Left cardiac atrium (tissue), 4 donors: ENCODE measurements around the gene RAB11FIP4. TPM values are rescaled to one million over a fixed set of nuclear protein-coding genes. Genes with fewer than 3 reads are reported as not detected.

Experiments used
- ATAC-seq, 2 donors: fragments of 200-7000 bp; cut with Tn5 transposase; one replicate each; pipeline ENCODE4 v1.9.1; 2020; ENCODE audit warnings: mild to moderate bottlenecking in 2 of 2, moderate library complexity in 2 of 2
- DNase-seq: peaks from one replicate; pipeline ENCODE4 v3.0.0-alpha.2; 2020
- intact Hi-C, 2 donors: fragments of 100-400 bp; cut with DNase I; formaldehyde crosslinking; loops; one replicate each; pipeline versions ENCODE4 v1.14.1 to v1.15.1; 2022 to 2023
- total RNA-seq, 2 donors: library from RNA; stranded (reverse); fragmentation: NEBNext Ultra II Directional; extraction: Animal tissue kit (Norgen Biotek cat#: 25700); gene quantifications; one replicate each; pipeline ENCODE4 v1.2.1, GENCODE V29; 2021
- donor health status: DM: no; HTN: yes; CAD: no.
- donor health status: DM: no; HTN: yes; CAD: no; lungs with severe emphysema.
- donor health status: DM: yes; HTN: yes; CAD: no.
- donor health status: Dilated cardiomyopathy.

Gene RAB11FIP4
- total RNA-seq, 2 donors from 2014 or later = 3.1 to 6.1 TPM

DNA sequence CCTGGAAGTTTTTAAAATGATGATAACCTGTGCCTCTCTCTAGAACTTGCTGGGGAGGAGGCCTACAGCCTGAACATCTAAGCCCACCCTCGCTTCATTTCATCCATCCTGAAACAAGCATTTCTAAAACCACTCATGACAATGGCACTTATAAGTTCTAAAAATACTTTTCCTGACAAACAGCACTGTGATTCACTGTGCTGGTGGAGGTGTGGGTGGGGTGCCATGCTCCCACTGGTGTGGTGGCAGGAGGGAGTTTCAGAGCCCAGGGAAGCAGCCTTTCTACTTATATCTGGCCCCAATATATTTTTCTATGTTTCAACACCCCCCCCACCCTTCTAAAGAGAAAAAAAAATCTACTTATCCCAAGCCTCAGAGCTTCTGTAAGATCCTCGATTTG is 52.6 kb downstream of the RAB11FIP4 start:
- peak in 1 of 2 donors; percentile 59 for ATAC-seq
- no peak for DNase-seq
- intact Hi-C loops = loop anchor here in 1 of 2 donors (5.0 kb wide), 1 partner anchor 52 kb away; the partner anchor contains the start of gene RAB11FIP4

DNA sequence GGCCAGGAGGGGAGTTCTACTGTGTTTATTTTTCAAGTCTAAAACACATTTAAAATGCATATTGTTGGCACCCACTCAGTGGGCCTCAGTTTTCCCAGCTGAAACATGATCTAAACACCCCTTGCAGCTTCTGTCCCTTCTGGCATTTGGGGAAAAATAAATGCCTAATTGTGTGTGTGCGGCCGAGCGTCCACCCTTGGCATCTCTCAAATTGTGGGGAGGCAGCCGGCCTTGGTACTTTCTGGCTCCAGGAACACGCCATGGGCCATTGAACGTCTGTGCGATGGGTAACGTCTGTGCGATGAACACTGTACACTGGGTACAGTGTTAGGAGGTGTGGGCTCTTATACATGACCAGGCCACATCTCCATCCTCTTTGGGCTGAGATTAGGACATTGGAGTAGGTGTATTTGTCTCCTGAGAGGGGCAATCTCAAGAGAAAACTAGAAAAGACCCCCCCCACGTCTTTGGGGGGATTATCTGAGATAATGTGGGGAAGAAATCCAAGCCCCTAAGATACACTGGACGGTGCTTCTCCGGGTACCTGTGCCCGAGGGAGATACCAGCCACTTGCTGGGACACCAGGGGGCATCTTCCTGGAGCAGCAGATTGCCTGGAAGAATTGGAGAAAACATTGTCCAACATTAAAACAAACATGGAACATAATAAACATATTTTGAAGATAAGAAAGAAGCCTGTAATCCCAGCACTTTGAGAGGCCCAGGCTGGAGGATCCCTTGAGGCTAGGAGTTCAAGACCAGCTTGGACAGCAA is 54.9 kb downstream of the RAB11FIP4 start:
- ATAC-seq = no peak
- intact Hi-C loops = no loop called here
- no peak for DNase-seq

- no peak for DNase-seq
- intact Hi-C loops = no loop called here
Measured at GRCh38 chr17:31448467-31449077, 57.1 kb downstream of the RAB11FIP4 start.

GRCh38 chr17:31449111-31449510 is 57.6 kb downstream of the RAB11FIP4 start:
- intact Hi-C loops = no loop called here

More at GRCh38 chr17:31448467-31449077, 57.1 kb downstream of the RAB11FIP4 start:
- ATAC-seq = peak in 1 of 2 donors; percentile 41

GRCh38 chr17:31449746-31450145 is 58.3 kb downstream of the RAB11FIP4 start:
- no peak for DNase-seq
- intact Hi-C loops = no loop called here
- no peak for ATAC-seq

More at GRCh38 chr17:31449111-31449510, 57.6 kb downstream of the RAB11FIP4 start:
- DNase-seq (no peak), ATAC-seq (no peak)

DNA sequence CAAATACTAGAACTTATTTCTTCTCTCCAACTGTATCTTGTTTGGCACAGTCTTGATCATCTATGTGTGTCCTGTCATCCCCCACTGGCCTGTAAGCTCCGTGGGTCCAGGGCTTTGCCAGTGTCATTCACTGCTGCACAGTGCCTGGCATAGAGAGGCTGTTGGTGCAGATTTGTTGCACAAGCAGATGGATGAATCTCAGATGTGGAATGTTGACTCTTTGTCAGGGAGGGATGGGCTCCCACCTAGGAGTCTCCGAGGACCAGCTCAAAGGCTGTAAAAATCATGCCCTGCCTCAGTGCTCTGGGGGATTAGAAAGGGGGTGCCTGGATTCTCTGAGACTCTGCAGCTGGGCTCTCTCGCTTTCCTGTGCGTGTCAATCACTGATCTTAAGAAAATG is 60.6 kb downstream of the RAB11FIP4 start:
- ATAC-seq (no peak), DNase-seq (no peak)
- intact Hi-C loops = no loop called here

DNA sequence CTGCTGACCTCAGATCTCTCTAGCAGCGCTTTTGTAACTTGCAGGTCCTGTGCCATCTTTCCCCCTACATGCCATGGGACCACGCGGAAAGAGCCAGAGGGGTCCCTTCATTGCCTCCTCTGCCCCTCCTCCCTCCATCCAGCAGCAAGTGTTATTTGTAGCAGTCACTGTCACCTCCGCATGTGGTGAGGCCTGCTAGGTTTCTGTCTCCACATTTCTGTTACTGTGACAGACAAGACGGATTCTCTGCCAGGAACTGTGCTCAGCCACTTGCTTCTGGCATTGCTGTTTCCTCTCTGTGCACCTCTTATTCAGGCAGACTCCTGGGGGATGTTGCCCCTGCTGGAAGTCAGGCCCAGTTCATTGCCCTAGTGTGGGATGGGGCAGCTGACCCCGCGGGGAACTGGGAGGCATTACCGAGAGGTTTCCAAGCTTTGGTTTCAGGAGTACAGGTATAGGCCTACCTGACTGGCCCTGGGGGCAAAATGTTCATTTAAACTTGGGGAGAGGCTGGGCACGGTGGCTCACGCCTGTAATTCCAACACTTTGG is 61.2 kb downstream of the RAB11FIP4 start:
- intact Hi-C loops = no loop called here
- peak; percentile 58 to 77 for ATAC-seq
- DNase-seq = no peak

GRCh38 chr17:31453896-31454295 is 62.4 kb downstream of the RAB11FIP4 start:
- ATAC-seq = no peak
- intact Hi-C loops = no loop called here
- DNase-seq = no peak

DNA sequence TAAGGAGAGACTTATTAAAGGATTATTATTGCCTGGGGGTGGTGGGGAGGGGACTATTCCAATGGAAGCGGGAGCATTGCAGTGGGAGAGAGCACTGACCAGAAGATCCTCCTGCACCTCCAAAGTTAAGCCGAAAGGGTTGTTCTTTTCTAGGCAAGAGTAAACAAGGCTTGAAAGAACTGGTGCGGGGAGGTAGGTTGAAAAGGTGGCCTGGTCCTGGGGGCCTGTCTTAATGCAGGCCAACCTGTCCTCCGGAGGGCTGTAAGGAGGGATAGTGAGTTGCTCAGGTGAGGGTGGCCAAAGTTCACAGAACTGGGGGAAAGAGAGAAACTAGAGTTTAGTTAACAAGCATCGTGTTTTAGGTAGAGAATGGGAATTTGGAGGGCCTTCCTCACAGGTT is 65.3 kb downstream of the RAB11FIP4 start:
- intact Hi-C loops = no loop called here
- ATAC-seq (no peak), DNase-seq (no peak)

- no peak for DNase-seq
- intact Hi-C loops = no loop called here
- no peak for ATAC-seq
Measured at GRCh38 chr17:31457391-31458234, 66.1 kb downstream of the RAB11FIP4 start.

- ATAC-seq = no peak
- DNase-seq = no peak
- intact Hi-C loops = no loop called here
Measured at GRCh38 chr17:31458829-31459228, 67.4 kb downstream of the RAB11FIP4 start.

- ATAC-seq = no peak
- intact Hi-C loops = no loop called here
Measured at GRCh38 chr17:31459716-31460115, 68.2 kb downstream of the RAB11FIP4 start.

DNA sequence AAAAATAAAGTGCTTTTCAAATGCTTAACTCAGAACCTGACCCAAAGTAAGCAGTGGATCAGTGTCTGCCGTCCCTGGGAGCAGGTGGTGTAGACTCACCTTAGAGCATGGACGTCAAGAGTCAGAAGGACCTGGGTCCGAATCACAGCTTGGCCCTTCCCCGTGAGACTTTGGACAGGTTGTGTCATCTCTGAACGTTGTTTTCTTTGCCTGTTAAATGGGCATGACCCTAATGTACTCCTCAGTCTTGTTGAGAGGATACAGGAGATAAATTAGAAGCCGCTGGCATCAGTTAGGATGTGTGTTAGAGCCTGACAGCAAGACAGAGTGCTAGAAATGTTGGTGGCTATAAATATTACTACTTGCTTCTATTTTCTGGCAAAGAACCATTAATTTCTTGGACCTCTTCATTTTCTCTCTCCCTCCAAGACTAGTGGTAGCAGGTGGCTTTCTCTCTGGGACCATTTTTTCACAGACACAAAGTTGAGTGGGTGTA is 68.8 kb downstream of the RAB11FIP4 start:
- no peak for DNase-seq
- ATAC-seq = peak; percentile 51 to 55
- intact Hi-C loops = no loop called here

More at GRCh38 chr17:31459716-31460115, 68.2 kb downstream of the RAB11FIP4 start:
- no peak for DNase-seq

DNA sequence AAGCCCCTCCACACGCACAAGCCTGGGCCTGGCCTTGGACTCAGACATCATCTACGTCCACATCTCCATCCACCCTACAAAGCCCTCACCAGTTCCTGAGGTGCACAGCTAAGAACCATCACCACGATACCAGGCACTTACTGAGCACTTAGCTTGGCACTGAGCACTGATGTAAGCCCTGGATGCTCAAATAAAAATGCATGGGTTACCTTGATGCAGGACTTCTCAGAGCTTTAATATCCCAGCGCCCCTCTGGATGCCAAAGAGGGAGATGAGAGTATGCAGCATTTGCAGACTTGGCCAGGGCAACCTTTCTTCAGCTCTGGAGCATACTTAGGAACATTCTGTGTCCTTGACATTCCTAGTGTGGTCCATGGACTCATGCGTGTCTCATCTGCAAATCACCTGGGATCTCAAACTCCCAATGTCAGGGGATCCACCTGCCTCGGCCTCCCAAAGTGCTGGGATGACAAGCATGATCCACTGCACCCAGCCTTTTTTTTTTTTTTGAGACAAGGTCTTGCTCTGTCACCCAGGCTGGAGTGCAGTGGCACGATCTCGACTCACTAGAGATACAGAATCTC is 69.8 kb downstream of the RAB11FIP4 start:
- intact Hi-C loops = no loop called here
- DNase-seq = no peak
- ATAC-seq = no peak

DNA sequence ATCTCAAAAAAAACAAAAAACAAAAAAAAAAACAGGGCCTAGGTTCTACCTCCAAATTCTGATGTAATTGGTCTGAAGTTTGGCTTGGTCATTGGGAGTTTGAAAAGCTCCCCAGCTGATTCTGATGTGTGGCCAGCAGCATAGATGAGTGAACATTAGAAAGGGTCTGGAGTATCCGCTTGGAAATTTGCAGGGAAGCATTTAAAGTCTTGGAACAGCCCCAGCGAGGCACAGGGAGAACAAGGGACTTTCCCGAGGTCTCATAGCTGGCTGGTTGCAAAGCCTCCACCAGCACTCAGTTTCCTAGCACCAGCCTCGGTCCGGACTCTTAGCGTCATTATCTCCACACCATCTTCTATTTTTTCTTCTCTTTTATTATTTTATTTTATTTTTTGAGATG is 70.8 kb downstream of the RAB11FIP4 start:
- intact Hi-C loops = no loop called here
- ATAC-seq (no peak), DNase-seq (no peak)

DNA sequence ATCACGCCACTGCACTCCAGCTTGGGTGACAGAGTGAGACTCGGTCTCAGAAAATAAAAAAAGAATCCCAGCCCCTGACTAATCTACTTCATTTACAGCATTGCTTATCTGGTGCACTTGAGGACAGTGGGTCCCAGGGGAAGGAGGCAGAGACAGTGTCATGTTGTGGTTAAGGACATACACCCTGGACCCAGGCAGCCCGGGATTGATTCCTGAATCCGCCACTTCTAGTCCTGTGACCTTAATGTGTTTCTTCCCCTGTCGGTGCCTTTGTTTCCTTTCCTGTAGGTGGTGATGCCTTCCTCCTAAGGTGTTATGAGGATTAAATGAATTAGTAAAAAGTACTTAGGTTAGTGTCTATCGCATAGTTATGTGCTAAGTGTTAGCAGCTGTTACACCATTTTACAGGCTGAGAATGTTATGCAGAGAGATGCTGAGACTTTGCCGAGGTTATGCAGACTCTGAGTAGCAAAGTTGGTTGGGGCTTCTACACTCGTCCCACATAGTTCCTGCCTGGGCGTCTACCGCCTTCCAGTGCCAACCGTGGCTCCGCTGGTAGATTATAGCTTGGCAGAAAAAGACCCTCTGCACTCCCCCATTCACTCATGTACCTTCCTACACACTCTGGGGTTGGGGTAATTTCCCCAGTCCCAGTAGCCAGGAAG is 74.8 kb downstream of the RAB11FIP4 start:
- intact Hi-C loops = no loop called here
- ATAC-seq = peak in 1 of 2 donors; percentile 73
- DNase-seq = no peak

DNA sequence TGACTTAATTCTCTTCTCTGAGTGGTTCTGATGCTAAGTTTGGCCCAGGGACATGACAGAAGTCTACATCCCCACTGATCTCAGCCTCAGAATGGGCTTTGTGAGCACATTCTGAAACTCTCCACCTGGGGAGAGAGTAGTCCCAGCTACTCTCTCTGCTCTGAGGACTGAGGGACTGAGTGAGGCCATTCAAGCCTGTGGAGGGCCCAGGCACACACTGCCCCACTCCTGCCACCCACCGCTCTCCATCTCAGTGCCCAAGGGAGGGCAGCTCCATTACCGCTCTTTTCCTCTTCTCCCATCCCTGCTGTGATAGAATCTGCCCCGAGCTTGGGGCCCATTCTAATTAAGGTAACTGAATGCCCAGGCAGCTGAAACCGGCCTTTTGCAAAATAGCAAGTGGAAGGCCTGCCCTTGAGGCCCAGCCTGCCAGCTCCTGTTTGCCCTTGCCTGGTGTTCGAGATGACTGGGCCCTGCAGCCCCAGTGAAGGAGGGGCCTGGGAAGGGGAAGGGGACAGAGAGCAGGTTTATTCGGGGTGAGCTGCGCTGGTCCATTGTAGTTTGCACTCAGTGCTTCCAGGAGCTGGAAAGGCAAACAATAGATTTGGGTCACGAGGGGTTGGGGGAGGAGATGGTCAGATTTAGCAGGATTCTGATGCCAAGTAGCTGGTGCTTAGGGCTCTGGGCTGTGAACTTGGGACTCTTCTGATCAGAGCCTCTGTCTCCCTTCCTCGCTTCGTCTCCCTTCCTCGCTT is 76.2 kb downstream of the RAB11FIP4 start:
- ATAC-seq (peak; percentile 37 to 79), DNase-seq (no peak)
- intact Hi-C loops = no loop called here

DNA sequence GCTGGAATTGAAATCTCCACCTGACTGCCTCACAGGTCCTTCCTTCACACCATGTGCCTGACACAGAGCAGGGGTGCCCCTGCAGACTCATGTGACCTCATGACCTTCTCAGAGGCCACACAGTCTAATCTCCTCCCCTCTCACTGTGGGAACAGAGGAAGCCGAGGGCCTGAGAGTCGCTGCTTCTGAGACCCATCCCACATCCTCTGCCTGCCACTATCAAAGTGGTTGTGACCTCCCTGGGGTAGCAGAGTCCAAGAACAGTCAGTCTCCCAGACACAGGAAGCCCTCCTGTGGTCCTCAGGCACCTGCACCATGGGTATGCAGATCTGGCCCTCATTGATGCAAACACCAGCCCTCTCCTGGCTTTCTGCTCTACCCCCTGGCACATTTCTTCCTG is 78.5 kb downstream of the RAB11FIP4 start:
- DNase-seq = no peak
- intact Hi-C loops = no loop called here
- ATAC-seq = no peak
